ENCODE measurements around the gene NEK2. TPM values are rescaled to one million over a fixed set of nuclear protein-coding genes. Genes with fewer than 3 reads are reported as not detected.
A peak's percentile ranks its signal among the peaks of the same experiment; 100 is the strongest.
"Not testable (repeated sequence)": the region's sequence is repeated elsewhere in the genome, so short reads cannot be mapped to it uniquely, and the experiment has no call there.

The NEK2 gene
- total RNA-seq, 2 donors from 2014 or later = 42.3 to 101 TPM

DNA sequence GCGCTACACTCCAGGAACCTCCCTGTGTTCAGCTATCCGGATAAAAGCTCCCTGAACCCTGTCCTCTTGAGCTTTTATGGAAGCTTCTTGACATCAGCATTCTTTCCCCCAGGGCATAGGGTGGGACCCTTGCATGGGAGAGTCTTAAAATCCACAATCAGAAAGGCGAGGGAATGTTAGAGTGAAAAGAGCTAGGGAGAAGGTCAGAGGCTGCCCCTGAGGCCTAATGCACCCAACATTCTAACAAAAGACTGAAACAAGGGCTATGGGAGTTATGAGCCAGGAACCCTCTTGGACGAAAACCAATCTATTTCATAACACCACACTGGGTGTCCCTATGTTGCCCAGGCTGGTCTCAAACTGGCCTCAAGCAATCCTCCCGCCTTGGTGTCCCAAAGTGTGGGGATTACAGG lies 36.7 kb downstream of the NEK2 start:
- H3K27me3 Mint-ChIP-seq (ENCODE audit: insufficient read depth) = peaks cover 17% of the 10 kb centered on the region

GRCh38 chr1:211638246-211638645 lies 37.2 kb downstream of the NEK2 start:
- 83% methylated on average over 5 of the region's 5 CpGs; no CpG with 5 or more reads in 1 of the 2 experiments for WGBS, 2 experiments (ENCODE audit: insufficient coverage in 1 of 2, insufficient read length in 1 of 2)
- H3K9me3 Mint-ChIP-seq = no peaks in the 10 kb centered on the region
- Histone ChIP-seq H3K27ac (ENCODE audit: low read depth, low read length) (no peak overlapping the region), H3K9me3 (ENCODE audit: control insufficient read depth, low read length) (no peaks in the 10 kb centered on the region), H3K4me3 (ENCODE audit: low read length) (no peak overlapping the region), H3K4me1 (ENCODE audit: control insufficient read depth, insufficient read depth, low read length) (peaks cover 7% of the 10 kb centered on the region), H3K9ac (ENCODE audit: extremely low read depth, low read length, poor library complexity, severe bottlenecking) (no peak overlapping the region), H3K36me3 (ENCODE audit: control insufficient read depth, insufficient read depth, low read length) (no peaks in the 10 kb centered on the region), H3K27me3 (ENCODE audit: control insufficient read depth, insufficient read depth, low read length, poor library complexity, severe bottlenecking) (no peaks in the 10 kb centered on the region)
- no peak overlapping the region for H3K27ac Mint-ChIP-seq
- peak; percentile 13 for DNase-seq
- TF ChIP-seq CTCF (conservative IDR thresholded peaks at IDR 0.05) = no peak
- peaks cover 21% of the 10 kb centered on the region for H3K27me3 Mint-ChIP-seq (ENCODE audit: insufficient read depth)
- peaks cover 27% of the 10 kb centered on the region for H3K4me1 Mint-ChIP-seq
- H3K4me3 Mint-ChIP-seq = no peak overlapping the region
- no peaks in the 10 kb centered on the region for H3K36me3 Mint-ChIP-seq (ENCODE audit: low read depth)

More for the DNA sequence above, 36.7 kb downstream of the NEK2 start:
- no peak overlapping the region for H3K9ac ChIP-seq (ENCODE audit: extremely low read depth, low read length, poor library complexity, severe bottlenecking)
- no peak overlapping the region for H3K27ac ChIP-seq (ENCODE audit: low read depth, low read length)
- Mint-ChIP-seq H3K4me1 (peaks cover 27% of the 10 kb centered on the region), H3K9me3 (no peaks in the 10 kb centered on the region), H3K27ac (no peak overlapping the region), H3K4me3 (no peak overlapping the region), H3K36me3 (ENCODE audit: low read depth) (no peaks in the 10 kb centered on the region)
- H3K4me1 ChIP-seq (ENCODE audit: control insufficient read depth, insufficient read depth, low read length) = peaks cover 12% of the 10 kb centered on the region
- peak; percentile 18 for DNase-seq
- no peaks in the 10 kb centered on the region for H3K27me3 ChIP-seq (ENCODE audit: control insufficient read depth, insufficient read depth, low read length, poor library complexity, severe bottlenecking)
- TF ChIP-seq CTCF (conservative IDR thresholded peaks at IDR 0.05) = no peak
- WGBS, 2 experiments (ENCODE audit: insufficient coverage in 1 of 2, insufficient read length in 1 of 2) = 92 to 94% methylated on average over 3 to 5 of the region's 5 CpGs
- H3K4me3 ChIP-seq (ENCODE audit: low read length) = no peak overlapping the region
- H3K9me3 ChIP-seq (ENCODE audit: control insufficient read depth, low read length) = no peaks in the 10 kb centered on the region
- no peaks in the 10 kb centered on the region for H3K36me3 ChIP-seq (ENCODE audit: control insufficient read depth, insufficient read depth, low read length)

GRCh38 chr1:211637066-211637465 lies 38.4 kb downstream of the NEK2 start:
- Mint-ChIP-seq H3K4me3 (no peak overlapping the region), H3K9me3 (no peaks in the 10 kb centered on the region), H3K27me3 (ENCODE audit: insufficient read depth) (peaks cover 23% of the 10 kb centered on the region), H3K4me1 (peaks cover 19% of the 10 kb centered on the region), H3K27ac (no peak overlapping the region), H3K36me3 (ENCODE audit: low read depth) (no peaks in the 10 kb centered on the region)
- no peaks in the 10 kb centered on the region for H3K36me3 ChIP-seq (ENCODE audit: control insufficient read depth, insufficient read depth, low read length)
- H3K9me3 ChIP-seq (ENCODE audit: control insufficient read depth, low read length) = no peaks in the 10 kb centered on the region
- H3K4me1 ChIP-seq (ENCODE audit: control insufficient read depth, insufficient read depth, low read length) = peaks cover 4% of the 10 kb centered on the region
- WGBS, 2 experiments (ENCODE audit: insufficient coverage in 1 of 2, insufficient read length in 1 of 2) = 94% methylated on average over 3 of the region's 3 CpGs; no CpG with 5 or more reads in 1 of the 2 experiments
- H3K9ac ChIP-seq (ENCODE audit: extremely low read depth, low read length, poor library complexity, severe bottlenecking) = no peak overlapping the region
- DNase-seq = no peak
- no peak overlapping the region for H3K27ac ChIP-seq (ENCODE audit: low read depth, low read length)
- no peak for TF ChIP-seq CTCF (conservative IDR thresholded peaks at IDR 0.05)
- no peak overlapping the region for H3K4me3 ChIP-seq (ENCODE audit: low read length)
- H3K27me3 ChIP-seq (ENCODE audit: control insufficient read depth, insufficient read depth, low read length, poor library complexity, severe bottlenecking) = no peaks in the 10 kb centered on the region

DNA sequence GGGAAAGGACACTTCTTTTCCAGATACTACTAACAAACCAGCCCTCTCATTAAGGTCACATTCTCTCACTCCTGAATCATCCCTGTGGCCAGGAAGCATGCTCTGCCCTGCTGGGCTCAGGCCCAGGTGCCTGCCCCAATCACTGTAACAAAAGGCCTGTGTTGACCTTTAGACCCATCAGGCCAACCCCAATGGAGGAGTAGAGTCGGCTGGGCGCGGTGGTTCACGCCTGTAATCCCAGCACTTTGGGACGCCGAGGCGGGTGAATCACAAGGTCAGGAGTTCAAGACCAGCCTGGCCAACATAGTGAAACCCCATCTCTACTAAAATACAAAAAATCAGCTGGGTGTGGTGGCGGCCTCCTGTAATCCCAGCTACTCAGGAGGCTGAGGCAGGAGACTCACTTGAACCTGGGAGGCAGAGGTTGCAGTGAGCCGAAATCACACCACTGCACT lies 38.8 kb downstream of the NEK2 start:
- not testable (repeated sequence) for H3K27me3 ChIP-seq (ENCODE audit: control insufficient read depth, insufficient read depth, low read length, poor library complexity, severe bottlenecking); H3K4me3 ChIP-seq (ENCODE audit: low read length); H3K9ac ChIP-seq (ENCODE audit: extremely low read depth, low read length, poor library complexity, severe bottlenecking); H3K9me3 ChIP-seq (ENCODE audit: control insufficient read depth, low read length); H3K36me3 ChIP-seq (ENCODE audit: control insufficient read depth, insufficient read depth, low read length); DNase-seq; H3K4me3 Mint-ChIP-seq; H3K27ac ChIP-seq (ENCODE audit: low read depth, low read length); H3K36me3 Mint-ChIP-seq (ENCODE audit: low read depth); H3K9me3 Mint-ChIP-seq; H3K4me1 ChIP-seq (ENCODE audit: control insufficient read depth, insufficient read depth, low read length)
- peak overlapping the region; percentile 42 for H3K27ac Mint-ChIP-seq
- peaks cover 24% of the 10 kb centered on the region for H3K27me3 Mint-ChIP-seq (ENCODE audit: insufficient read depth)
- 67 to 79% methylated on average over 1 to 9 of the region's 9 CpGs for WGBS, 2 experiments (ENCODE audit: insufficient coverage in 1 of 2, insufficient read length in 1 of 2)
- H3K4me1 Mint-ChIP-seq = peaks cover 21% of the 10 kb centered on the region
